Activated naive CD4-positive, alpha-beta T cell treated with anti-CD3 and anti-CD28 coated beads for 36 hours (primary cell): ENCODE measurements around the gene TEP1. TPM values are rescaled to one million over a fixed set of nuclear protein-coding genes. Genes with fewer than 3 reads are reported as not detected.

ENCODE experiments used
- CTCF ChIA-PET: fragments of 350-600 bp; sonication (Branson Sonifier 250); formaldehyde crosslinking; loops from one replicate; lab custom pipeline; 2021; ENCODE audit warnings: antibody characterized with exemption; lab: Charles Lee
- DNase-seq: peaks from one replicate; pipeline ENCODE4 v3.0.0-alpha.2; 2020
- H3K27ac Mint-ChIP-seq: one replicate; pipeline ENCODE4 v1.8.0; 2021; ENCODE audit warnings: mild to moderate bottlenecking, mixed read lengths
- H3K27me3 Mint-ChIP-seq: one replicate; pipeline ENCODE4 v1.8.0; 2021; ENCODE audit warnings: low read depth, mixed read lengths
- H3K36me3 Mint-ChIP-seq: one replicate; pipeline ENCODE4 v1.8.0; 2021; ENCODE audit warnings: low read depth, mixed read lengths
- H3K4me1 Mint-ChIP-seq: one replicate; pipeline ENCODE4 v1.8.0; 2021; ENCODE audit warnings: low read depth, mixed read lengths
- H3K4me3 Mint-ChIP-seq: one replicate; pipeline ENCODE4 v1.8.0; 2021; ENCODE audit warnings: mild to moderate bottlenecking, moderate library complexity, mixed read lengths
- H3K9me3 Mint-ChIP-seq: one replicate; pipeline ENCODE4 v1.8.0; 2021; ENCODE audit warnings: mixed read lengths
- intact Hi-C: fragments of 100-400 bp; cut with micrococcal nuclease; formaldehyde crosslinking; loops from one replicate; pipeline ENCODE4 v1.15.1; 2023
- total RNA-seq, 2 experiments: library from RNA; stranded (reverse); gene quantifications; one replicate each; pipeline ENCODE4 v1.2.3, GENCODE V29; 2021

The TEP1 gene
- total RNA-seq, 2 experiments from 2014 or later: 34.3 to 37.0 TPM

- H3K9me3 Mint-ChIP-seq: no peaks in the 10 kb centered on the region
- H3K4me1 Mint-ChIP-seq: peaks cover 33% of the 10 kb centered on the region
- CTCF ChIA-PET: no interaction called here
- DNase-seq: no peak
- no peak overlapping the region for H3K4me3 Mint-ChIP-seq
- intact Hi-C loops: no loop called here
- no peak overlapping the region for H3K27ac Mint-ChIP-seq
- H3K36me3 Mint-ChIP-seq: peaks cover 27% of the 10 kb centered on the region
- no peaks in the 10 kb centered on the region for H3K27me3 Mint-ChIP-seq
These were observed 4.1 kb downstream of the TEP1 start for GRCh38 chr14:20409226-20409625.

- no peak for DNase-seq
- intact Hi-C loops: no loop called here
- CTCF ChIA-PET: interaction anchor here (1.2 kb wide), 1 partner anchor 50 kb away, joined by 3 read pairs; no protein-coding TSS in a partner anchor
- H3K4me1 Mint-ChIP-seq: peaks cover 35% of the 10 kb centered on the region
- H3K4me3 Mint-ChIP-seq: no peak overlapping the region
- H3K36me3 Mint-ChIP-seq: peaks cover 56% of the 10 kb centered on the region
- no peaks in the 10 kb centered on the region for H3K9me3 Mint-ChIP-seq
- H3K27me3 Mint-ChIP-seq: no peaks in the 10 kb centered on the region
- H3K27ac Mint-ChIP-seq: no peak overlapping the region
These were observed 9.8 kb downstream of the TEP1 start for GRCh38 chr14:20403521-20403920.

DNA sequence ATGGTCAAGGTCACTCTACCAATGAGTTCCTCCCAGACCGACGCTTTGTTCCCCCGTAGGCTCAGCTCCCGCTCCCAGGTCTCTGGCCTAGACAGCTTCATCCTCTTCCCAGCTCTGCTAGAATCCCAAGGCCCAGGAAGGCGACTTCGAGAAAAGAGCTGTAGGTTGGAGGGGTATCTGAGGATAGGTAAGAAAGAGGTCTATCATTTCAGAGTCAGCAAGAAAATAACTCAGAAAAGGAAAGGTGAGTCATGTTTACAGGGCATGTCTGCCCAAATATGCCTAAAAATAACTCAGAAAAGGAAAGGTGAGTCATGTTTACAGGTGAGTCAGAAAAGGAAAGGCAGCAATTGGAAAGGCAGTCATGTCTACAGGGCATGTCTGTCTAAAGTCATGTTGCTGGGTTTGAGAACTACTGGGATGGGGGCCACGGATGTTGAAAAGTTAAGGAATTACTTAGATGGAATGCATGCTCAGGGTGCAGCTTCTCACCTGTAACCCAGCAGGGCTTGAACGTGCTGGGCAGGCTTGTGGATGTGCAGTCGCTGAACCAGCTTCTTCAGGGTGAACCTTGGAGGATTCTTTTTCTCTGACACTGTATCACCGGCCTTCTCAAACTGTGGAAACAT lies 12.2 kb downstream of the TEP1 start:
- Mint-ChIP-seq H3K9me3 (no peaks in the 10 kb centered on the region), H3K27ac (peak overlapping the region; percentile 98), H3K36me3 (peaks cover 48% of the 10 kb centered on the region), H3K4me1 (peaks cover 28% of the 10 kb centered on the region), H3K27me3 (no peaks in the 10 kb centered on the region), H3K4me3 (peak overlapping the region; percentile 56)
- CTCF ChIA-PET: interaction anchor here (0.6 to 2.0 kb wide), 5 partner anchors 15 to 380 kb away, joined by 3 to 12 read pairs (median 6); partner anchors contain the start of gene RNASE6
- intact Hi-C loops: loop anchor here (1.0 to 2.0 kb wide), 9 partner anchors 11 to 864 kb away; partner anchors contain the start of genes APEX1, CCNB1IP1, PARP2 and PIP4P1
- DNase-seq: peak; percentile 43

- DNase-seq: no peak
- Mint-ChIP-seq H3K4me3 (peak overlapping the region; percentile 56), H3K9me3 (no peaks in the 10 kb centered on the region), H3K36me3 (peaks cover 49% of the 10 kb centered on the region), H3K27ac (peak overlapping the region; percentile 98), H3K27me3 (no peaks in the 10 kb centered on the region), H3K4me1 (peaks cover 27% of the 10 kb centered on the region)
- CTCF ChIA-PET: interaction anchor here (0.7 to 2.0 kb wide), 4 partner anchors 15 to 380 kb away, joined by 3 to 12 read pairs (median 6); partner anchors contain the start of gene RNASE6
- intact Hi-C loops: loop anchor here (2.0 kb wide), 2 partner anchors 68 to 864 kb away; partner anchors contain the start of gene PNP
These were observed 12.7 kb downstream of the TEP1 start for GRCh38 chr14:20400589-20400964.

- intact Hi-C loops: no loop called here
- H3K36me3 Mint-ChIP-seq: peaks cover 40% of the 10 kb centered on the region
- H3K4me1 Mint-ChIP-seq: peaks cover 22% of the 10 kb centered on the region
- no peak for DNase-seq
- CTCF ChIA-PET: interaction anchor here (0.6 to 2.6 kb wide), 3 partner anchors 18 to 319 kb away, joined by 4 to 11 read pairs (median 7); no protein-coding TSS in a partner anchor
- H3K9me3 Mint-ChIP-seq: no peaks in the 10 kb centered on the region
- H3K27ac Mint-ChIP-seq: no peak overlapping the region
- H3K4me3 Mint-ChIP-seq: no peak overlapping the region
- no peaks in the 10 kb centered on the region for H3K27me3 Mint-ChIP-seq
These were observed 15.8 kb downstream of the TEP1 start for GRCh38 chr14:20397511-20397910.

GRCh38 chr14:20391505-20391904 lies 21.8 kb downstream of the TEP1 start:
- Mint-ChIP-seq H3K9me3 (no peaks in the 10 kb centered on the region), H3K27ac (no peak overlapping the region), H3K27me3 (no peaks in the 10 kb centered on the region), H3K36me3 (peaks cover 44% of the 10 kb centered on the region), H3K4me3 (no peak overlapping the region), H3K4me1 (no peaks in the 10 kb centered on the region)
- CTCF ChIA-PET: interaction anchor here (1.1 kb wide), 1 partner anchor 23 kb away, joined by 3 read pairs; no protein-coding TSS in a partner anchor
- DNase-seq: no peak
- intact Hi-C loops: no loop called here

- DNase-seq: no peak
- H3K9me3 Mint-ChIP-seq: no peaks in the 10 kb centered on the region
- H3K27ac Mint-ChIP-seq: no peak overlapping the region
- H3K4me3 Mint-ChIP-seq: no peak overlapping the region
- H3K27me3 Mint-ChIP-seq: no peaks in the 10 kb centered on the region
- peaks cover 40% of the 10 kb centered on the region for H3K36me3 Mint-ChIP-seq
- H3K4me1 Mint-ChIP-seq: no peaks in the 10 kb centered on the region
- CTCF ChIA-PET: no interaction called here
- intact Hi-C loops: no loop called here
These were observed 25.1 kb downstream of the TEP1 start for GRCh38 chr14:20388159-20388558.

DNA sequence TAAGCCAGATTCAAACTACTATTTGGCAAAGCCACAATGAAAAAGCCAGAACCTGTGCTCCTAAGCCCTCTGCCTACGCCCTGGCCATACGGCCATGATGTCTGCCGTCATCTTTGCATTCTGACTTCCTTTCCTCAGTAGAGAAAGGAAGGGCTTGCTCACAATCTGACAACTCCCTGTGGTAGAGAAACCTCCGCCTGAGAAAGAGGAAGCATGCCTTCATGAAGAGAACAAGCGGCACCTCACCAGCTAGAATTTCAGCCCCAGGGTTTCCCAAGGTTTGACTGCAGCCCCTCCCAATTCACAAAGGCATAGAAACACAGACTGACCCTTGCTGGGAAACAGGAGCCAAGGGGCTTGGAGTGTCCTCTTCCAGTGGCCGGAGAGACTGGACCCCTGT lies 25.7 kb downstream of the TEP1 start:
- DNase-seq: no peak
- Mint-ChIP-seq H3K27ac (no peak overlapping the region), H3K4me3 (no peak overlapping the region), H3K9me3 (no peaks in the 10 kb centered on the region), H3K27me3 (no peaks in the 10 kb centered on the region), H3K4me1 (no peaks in the 10 kb centered on the region), H3K36me3 (peaks cover 42% of the 10 kb centered on the region)
- CTCF ChIA-PET: no interaction called here
- intact Hi-C loops: no loop called here

GRCh38 chr14:20386276-20386855 lies 26.9 kb downstream of the TEP1 start:
- intact Hi-C loops: no loop called here
- no peak overlapping the region for H3K27ac Mint-ChIP-seq
- H3K4me1 Mint-ChIP-seq: no peaks in the 10 kb centered on the region
- no peak for DNase-seq
- H3K27me3 Mint-ChIP-seq: no peaks in the 10 kb centered on the region
- H3K9me3 Mint-ChIP-seq: no peaks in the 10 kb centered on the region
- CTCF ChIA-PET: no interaction called here
- H3K36me3 Mint-ChIP-seq: peaks cover 44% of the 10 kb centered on the region
- H3K4me3 Mint-ChIP-seq: no peak overlapping the region

DNA sequence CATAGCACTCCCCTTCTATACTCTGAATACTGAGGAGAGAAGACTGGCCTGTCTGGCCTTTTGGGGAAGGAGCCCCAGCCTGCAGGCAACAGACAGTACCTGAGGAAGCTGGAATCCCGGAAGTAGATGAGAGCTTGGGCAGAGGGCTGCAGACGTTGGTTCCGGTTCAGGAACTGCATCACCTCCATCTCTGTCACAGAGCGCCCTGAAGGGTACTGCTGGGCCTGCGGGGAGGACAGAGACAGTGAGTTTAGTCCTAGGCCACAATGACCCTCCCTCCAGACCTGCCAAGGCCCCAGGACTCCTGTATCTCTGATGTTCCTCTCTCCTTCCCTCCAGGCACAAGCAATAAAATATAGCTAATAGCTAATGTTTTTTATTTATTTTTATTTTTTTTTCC lies 28.4 kb downstream of the TEP1 start:
- DNase-seq: no peak
- Mint-ChIP-seq H3K27ac (no peak overlapping the region), H3K36me3 (peaks cover 43% of the 10 kb centered on the region), H3K27me3 (no peaks in the 10 kb centered on the region), H3K4me3 (no peak overlapping the region), H3K9me3 (no peaks in the 10 kb centered on the region), H3K4me1 (no peaks in the 10 kb centered on the region)
- intact Hi-C loops: no loop called here
- CTCF ChIA-PET: interaction anchor here (0.9 to 1.1 kb wide), 2 partner anchors 31 to 57 kb away, joined by 3 to 4 read pairs; no protein-coding TSS in a partner anchor

DNA sequence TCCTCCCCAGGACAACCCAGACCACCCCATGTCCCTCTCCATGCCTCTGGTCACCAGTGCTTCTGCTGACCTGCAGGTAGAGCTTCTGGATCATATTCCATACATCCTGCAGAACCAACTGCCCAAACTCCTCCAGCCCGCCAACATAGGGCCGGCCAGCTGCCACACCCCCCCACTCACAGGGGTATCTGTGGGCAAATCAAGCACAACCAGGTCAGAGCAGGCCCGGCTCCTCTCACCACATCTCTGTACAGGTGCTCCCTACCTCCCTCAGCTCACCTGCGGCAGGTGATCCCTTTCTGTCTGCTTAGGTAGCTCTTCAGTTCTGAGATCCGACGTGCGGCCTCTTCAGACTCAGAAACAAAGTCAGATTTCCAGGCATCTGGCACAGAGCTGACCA lies 29.0 kb downstream of the TEP1 start:
- no peaks in the 10 kb centered on the region for H3K4me1 Mint-ChIP-seq
- H3K27ac Mint-ChIP-seq: no peak overlapping the region
- peaks cover 43% of the 10 kb centered on the region for H3K36me3 Mint-ChIP-seq
- no peak for DNase-seq
- no peak overlapping the region for H3K4me3 Mint-ChIP-seq
- H3K27me3 Mint-ChIP-seq: no peaks in the 10 kb centered on the region
- CTCF ChIA-PET: interaction anchor here (0.6 to 1.1 kb wide), 2 partner anchors 31 to 131 kb away, joined by 3 to 4 read pairs; no protein-coding TSS in a partner anchor
- intact Hi-C loops: no loop called here
- H3K9me3 Mint-ChIP-seq: no peaks in the 10 kb centered on the region

- CTCF ChIA-PET: interaction anchor here (1.1 kb wide), 1 partner anchor 32 kb away, joined by 4 read pairs; no protein-coding TSS in a partner anchor
- Mint-ChIP-seq H3K36me3 (peaks cover 39% of the 10 kb centered on the region), H3K4me1 (no peaks in the 10 kb centered on the region), H3K9me3 (no peaks in the 10 kb centered on the region), H3K4me3 (no peak overlapping the region), H3K27ac (no peak overlapping the region), H3K27me3 (no peaks in the 10 kb centered on the region)
- intact Hi-C loops: no loop called here
- DNase-seq: no peak
These were observed 29.7 kb downstream of the TEP1 start for GRCh38 chr14:20383636-20384035.
